ENCODE results near the gene GPR137.

DNA sequence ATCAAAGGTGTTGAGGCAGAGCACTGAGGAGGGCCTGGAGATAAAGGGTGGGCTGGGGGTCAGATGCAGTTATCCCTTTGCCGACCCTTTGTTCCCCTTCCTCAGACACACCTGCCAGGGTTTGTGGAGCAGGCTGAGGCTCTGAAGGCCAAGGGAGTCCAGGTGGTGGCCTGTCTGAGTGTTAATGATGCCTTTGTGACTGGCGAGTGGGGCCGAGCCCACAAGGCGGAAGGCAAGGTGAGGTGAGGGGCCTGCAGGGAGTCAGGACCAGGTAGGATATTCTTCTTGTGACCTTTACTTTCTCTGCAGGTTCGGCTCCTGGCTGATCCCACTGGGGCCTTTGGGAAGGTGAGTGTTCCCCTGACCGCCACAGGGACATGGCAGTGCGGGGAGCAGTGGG, 34.9 kb downstream of the GPR137 start:
- TF ChIP-seq, protein P1, sequence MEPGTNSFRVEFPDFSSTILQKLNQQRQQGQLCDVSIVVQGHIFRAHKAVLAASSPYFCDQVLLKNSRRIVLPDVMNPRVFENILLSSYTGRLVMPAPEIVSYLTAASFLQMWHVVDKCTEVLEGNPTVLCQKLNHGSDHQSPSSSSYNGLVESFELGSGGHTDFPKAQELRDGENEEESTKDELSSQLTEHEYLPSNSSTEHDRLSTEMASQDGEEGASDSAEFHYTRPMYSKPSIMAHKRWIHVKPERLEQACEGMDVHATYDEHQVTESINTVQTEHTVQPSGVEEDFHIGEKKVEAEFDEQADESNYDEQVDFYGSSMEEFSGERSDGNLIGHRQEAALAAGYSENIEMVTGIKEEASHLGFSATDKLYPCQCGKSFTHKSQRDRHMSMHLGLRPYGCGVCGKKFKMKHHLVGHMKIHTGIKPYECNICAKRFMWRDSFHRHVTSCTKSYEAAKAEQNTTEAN (CRISPR knock-in tag; IDR thresholded peaks at IDR 0.05) = no peak
- TF ChIP-seq, protein P2, sequence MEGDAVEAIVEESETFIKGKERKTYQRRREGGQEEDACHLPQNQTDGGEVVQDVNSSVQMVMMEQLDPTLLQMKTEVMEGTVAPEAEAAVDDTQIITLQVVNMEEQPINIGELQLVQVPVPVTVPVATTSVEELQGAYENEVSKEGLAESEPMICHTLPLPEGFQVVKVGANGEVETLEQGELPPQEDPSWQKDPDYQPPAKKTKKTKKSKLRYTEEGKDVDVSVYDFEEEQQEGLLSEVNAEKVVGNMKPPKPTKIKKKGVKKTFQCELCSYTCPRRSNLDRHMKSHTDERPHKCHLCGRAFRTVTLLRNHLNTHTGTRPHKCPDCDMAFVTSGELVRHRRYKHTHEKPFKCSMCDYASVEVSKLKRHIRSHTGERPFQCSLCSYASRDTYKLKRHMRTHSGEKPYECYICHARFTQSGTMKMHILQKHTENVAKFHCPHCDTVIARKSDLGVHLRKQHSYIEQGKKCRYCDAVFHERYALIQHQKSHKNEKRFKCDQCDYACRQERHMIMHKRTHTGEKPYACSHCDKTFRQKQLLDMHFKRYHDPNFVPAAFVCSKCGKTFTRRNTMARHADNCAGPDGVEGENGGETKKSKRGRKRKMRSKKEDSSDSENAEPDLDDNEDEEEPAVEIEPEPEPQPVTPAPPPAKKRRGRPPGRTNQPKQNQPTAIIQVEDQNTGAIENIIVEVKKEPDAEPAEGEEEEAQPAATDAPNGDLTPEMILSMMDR (IDR thresholded peaks at IDR 0.05) = no peak
- no peak for TF ChIP-seq EMX1 (CRISPR knock-in tag; IDR thresholded peaks at IDR 0.05)
- no peak for TF ChIP-seq NR2C2 (CRISPR knock-in tag; IDR thresholded peaks at IDR 0.05)
- no peak for TF ChIP-seq ATF2 (CRISPR knock-in tag; IDR thresholded peaks at IDR 0.05; ENCODE audit: borderline replicate concordance, low read depth)
